GM21576 (cell line): ENCODE measurements around the gene LONP2.
"Not testable (repeated sequence)": the region's sequence is repeated elsewhere in the genome, so short reads cannot be mapped to it uniquely, and the experiment has no call there.

Experiments
- ATAC-seq: cut with Tn5 transposase; IDR thresholded peaks from one replicate; pipeline ENCODE4 v1.9.1; 2021; ENCODE audit warnings: mild to moderate bottlenecking, moderate library complexity; ENCODE audit not compliant: unreplicated experiment

Gene LONP2

DNA sequence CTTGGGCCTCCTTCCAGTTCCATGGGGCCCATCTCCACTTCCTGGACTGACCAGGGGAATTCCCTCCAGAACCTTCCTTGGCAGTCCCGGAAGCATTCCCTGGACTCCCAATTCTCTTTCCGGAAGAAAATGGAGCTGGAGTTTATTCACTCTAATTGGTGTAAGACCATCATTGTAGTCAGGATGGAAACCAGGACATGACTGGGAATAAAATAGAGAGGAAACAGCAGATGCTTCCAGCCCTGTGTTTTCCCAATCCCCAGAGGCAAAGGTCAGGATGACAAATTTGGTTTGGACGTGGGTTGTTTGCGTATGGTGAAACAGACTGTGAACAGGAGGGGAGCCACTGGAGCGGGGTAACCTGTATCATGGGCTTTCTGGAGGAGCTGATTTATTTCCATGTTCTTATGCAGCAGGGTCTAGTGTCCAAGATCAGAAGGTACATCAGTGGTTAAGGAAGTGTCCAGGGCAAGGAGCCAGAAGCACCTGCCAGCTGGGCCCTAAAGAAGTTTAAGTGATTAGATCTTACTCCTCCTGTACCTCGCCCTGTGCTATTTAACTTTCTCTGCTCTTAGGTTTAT lies 8.5 kb upstream of the LONP2 start:
- ATAC-seq: no peak

DNA sequence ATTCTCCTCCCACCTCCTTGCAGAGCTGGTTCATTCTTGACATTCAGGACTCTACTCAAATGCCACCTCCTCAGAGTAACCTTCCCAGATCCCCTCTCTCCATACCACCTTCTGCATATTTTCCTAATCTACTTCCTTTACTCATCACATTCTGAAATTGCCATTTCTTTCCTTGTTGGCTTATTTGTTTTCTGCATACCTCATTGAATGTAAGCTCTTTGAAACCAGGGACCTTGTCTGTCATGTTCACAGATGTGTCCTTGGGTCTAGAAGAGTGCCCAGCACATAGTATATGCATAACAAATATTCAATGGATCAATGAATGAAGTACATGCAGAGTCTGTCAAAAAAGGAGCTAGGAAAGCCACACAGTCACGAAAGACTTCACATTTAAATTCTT lies 7.8 kb upstream of the LONP2 start:
- no peak for ATAC-seq

DNA sequence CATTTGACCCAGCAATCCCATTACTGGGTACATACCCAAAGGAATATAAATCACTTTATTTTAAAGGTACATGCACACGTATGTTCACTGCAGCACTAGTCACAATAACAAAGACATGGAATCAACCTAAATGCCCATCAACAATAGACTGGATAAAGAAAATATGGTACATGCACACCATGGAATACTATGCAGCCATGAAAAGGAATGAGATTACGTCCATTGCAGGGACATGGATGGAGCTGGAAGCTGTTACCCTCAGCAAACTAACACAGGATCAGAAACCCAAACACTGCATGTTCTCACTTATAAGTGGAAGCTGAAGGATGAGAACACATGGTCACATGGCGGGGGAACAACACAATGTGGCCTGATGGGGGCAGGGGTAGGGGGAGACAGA lies 4.0 kb upstream of the LONP2 start:
- ATAC-seq: not testable (repeated sequence)

DNA sequence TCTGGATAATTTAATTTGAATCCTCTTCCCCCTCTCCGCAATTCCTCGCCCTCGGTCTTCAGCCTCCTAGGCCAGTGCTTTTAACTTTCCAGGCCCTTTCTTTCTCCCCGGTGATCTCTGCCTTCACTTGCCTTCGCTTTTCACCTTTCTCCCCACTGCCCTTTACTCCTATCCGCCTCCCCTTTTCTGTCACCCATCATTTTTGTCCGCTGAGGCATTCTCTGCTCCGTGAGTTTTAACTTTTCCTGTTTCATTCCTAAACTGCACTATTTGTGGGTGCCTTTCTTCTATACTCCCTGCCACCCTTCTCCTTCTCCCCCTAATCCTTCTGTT lies 729 bp downstream of the LONP2 start:
- no peak for ATAC-seq

DNA sequence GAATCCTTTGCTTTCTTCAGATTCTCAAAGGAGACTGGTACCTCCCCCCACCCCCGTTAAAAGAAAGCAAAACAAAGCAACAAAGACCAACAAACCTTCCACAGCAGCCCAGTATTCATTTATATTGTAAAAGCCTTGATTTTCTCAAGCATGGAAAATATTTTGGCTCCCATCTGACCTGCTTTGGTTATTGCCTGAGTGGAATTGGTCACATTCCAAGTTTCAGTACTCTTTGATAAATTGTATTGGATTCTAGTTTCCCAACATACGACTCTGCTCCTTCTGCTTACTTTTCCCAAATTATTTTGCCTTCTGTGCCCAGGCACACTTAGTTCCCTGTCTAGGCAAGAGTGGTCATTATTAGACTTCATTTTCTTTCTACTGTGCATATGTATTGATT lies 2.0 kb downstream of the LONP2 start:
- no peak for ATAC-seq

DNA sequence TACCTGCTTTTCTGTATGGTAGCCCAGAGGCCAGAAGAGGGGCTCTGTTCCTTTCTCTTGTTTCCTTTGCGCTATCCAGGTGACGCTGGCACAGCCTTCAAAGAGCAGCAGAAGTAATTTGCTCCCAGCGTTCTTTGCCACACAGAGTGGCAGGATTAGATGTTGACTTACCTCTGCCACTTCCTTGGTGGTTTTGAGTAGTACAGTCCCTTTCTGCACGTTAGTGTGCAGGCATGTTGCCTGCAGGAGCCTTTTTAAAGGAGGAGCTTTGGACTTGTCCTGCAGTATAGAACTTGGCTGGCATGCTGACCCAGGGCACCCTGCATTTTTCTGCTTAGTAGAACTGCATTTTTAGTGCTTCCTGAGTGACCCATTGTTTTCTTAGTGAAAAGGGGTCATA lies 3.2 kb downstream of the LONP2 start, which contains the start of gene ABCC11:
TSS of gene ABCC11 (minus strand) at position 229 of the 400 bp plus-strand sequence. CDS start 15,618 bp downstream, outside the sequence.
- ATAC-seq: no peak

DNA sequence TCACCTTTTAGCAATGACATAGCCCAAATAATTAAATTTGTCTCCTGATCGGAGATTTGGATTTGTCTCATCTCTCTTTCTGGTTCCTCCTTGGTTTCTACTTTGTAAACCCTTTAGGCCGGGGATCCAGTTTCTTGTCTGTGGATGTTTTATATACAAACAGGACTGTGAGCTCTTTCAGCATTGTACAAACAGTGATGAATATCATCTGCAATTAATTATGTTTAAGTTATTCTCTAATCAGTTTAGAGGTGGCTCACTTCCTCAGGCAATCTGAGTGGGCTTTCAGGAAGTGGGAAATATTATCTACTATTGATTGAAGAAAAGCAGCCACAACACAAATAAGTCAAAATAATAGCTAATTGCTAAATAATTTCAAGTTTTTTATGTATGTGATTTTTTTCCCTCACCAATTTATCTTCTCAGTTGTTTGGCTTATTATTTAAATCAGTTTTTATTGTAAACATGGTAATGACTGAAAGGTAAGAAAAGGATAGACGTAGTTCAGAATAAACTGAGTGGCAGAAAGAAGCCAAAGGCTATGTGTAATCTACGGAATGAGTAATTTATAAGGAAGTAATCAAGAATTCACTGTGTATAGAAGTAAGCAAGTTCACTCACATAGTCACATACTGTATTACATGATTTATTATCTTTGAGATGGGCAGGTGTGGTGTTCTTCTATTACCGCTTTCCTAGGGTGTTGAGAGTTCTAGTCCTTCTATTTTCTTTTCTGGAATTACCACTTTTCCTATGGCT lies 6.6 kb downstream of the LONP2 start:
- ATAC-seq: no peak

DNA sequence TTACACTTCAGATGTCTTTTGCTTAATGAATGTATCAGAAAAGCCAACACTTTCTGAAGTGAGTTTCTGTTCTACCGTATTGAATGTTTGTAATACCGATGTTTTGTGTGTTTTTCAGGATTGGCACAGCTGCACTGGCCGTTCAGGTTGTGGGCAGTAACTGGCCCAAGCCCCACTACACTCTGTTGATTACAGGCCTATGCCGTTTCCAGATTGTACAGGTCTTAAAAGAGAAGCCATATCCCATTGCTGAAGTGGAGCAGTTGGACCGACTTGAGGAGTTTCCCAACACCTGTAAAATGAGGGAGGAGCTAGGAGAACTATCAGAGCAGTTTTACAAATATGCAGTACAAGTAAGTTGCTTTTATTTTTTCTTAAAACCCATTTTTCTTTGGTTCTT lies 7.9 kb downstream of the LONP2 start:
- ATAC-seq: no peak

GRCh38 chr16:48256579-48257177 lies 12.6 kb downstream of the LONP2 start:
- no peak for ATAC-seq

DNA sequence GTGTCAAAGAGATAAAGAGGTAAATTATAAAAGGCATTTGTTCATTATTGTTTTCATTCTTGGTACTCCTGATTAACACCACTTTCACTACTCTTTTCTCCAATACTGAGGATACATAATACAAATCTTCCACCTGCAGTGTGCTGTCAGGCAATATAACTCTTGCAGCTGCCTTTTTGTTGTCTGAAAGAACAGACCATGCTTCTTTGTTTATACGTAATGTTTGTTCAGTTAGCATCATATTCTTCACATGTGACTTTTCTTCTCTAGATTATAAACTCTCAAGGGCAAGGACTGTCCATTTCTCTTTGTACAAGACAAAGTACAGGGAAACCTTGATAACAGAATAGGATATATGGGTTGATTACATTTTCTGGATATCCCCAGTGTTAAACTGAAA lies 17.5 kb downstream of the LONP2 start:
- no peak for ATAC-seq

DNA sequence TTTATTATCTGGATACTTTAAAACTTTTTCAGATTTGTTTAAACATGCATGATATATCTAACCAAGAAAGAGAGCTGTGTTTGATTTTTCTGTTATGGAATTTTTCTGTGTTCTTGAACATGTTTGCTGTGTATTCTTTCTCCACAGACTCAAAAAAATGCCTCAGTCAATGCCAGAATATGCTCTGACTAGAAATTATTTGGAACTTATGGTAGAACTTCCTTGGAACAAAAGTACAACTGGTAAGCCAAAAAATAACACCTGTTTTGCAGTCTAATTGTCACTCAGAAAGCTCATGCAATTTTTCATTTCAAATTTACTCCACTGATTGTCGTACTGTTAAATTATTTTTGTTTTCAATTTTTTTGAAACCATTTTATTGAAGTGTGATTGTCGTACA lies 18.5 kb downstream of the LONP2 start:
- ATAC-seq: no peak

- ATAC-seq: no peak
Measured at GRCh38 chr16:48269011-48269410, 24.9 kb downstream of the LONP2 start.

DNA sequence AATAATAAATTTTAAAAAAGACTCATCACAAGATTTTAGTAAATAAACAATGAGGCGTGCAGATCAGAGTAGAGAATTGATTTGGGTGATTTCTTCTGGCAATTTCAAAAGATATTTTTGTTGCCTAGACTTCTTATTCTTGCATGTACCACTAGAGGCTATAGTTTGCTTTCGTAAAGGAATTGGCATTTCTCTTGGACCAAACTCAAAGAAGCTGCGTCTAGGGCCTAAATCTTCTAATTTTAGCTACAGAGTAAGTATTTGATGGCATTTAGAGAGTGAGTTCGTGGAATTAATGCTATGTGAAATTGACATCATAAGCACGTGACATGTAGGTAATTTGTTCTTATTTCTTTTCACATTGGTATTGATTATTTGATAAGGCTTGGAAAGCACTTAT lies 27.6 kb downstream of the LONP2 start:
- no peak for ATAC-seq

DNA sequence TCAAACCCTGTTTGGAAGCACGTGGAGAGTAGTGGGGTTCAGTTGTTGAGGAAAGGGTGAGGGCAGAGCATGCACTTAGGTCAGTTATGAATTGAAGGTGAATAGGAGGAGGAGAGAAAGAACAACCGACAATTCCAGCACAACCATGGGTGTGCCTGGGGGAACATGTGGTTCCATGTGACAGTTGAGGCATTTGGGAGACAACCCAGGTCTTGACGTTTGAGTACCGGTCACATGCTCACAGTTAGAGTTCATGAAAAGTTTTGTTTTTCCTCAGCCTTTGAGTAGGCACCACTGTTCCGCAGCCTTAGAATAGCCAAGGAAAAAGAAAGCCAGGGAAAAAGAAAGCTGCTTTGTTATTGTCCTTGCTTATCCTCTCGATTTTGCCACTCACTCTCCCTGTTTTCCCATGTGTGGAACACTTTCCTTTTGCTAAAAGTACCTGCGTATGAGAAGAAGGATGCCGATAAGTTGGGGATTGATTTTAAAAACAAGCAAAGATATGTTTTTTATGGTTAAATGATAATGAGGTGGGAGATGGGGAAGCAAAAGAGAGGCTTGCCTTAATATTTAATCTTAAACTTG lies 28.8 kb downstream of the LONP2 start:
- ATAC-seq: no peak

GRCh38 chr16:48274476-48274875 lies 30.4 kb downstream of the LONP2 start:
- no peak for ATAC-seq

- ATAC-seq: no peak
Measured at GRCh38 chr16:48276102-48276501, 32.0 kb downstream of the LONP2 start.

GRCh38 chr16:48277158-48277557 lies 33.1 kb downstream of the LONP2 start:
- no peak for ATAC-seq

- ATAC-seq: no peak
Measured at GRCh38 chr16:48279199-48279598, 35.1 kb downstream of the LONP2 start.

DNA sequence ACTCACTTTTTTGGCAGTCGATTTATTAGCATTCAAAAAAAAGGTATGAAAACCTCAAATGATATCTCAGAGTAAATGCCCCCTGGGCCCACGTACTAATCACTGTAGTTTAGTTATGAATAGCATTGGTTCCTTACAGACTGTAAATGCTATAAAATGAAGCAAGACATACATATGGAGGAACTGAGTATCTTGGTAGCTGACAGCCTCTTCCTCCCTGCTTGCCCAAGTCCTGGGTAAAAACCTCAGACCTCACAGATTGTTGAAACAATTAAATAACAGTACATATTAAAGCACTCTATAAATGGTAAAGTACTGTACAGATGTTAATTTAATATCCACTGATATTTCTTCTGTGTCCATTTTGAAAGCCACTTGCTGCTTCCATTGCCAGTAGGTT lies 36.4 kb downstream of the LONP2 start:
- no peak for ATAC-seq

DNA sequence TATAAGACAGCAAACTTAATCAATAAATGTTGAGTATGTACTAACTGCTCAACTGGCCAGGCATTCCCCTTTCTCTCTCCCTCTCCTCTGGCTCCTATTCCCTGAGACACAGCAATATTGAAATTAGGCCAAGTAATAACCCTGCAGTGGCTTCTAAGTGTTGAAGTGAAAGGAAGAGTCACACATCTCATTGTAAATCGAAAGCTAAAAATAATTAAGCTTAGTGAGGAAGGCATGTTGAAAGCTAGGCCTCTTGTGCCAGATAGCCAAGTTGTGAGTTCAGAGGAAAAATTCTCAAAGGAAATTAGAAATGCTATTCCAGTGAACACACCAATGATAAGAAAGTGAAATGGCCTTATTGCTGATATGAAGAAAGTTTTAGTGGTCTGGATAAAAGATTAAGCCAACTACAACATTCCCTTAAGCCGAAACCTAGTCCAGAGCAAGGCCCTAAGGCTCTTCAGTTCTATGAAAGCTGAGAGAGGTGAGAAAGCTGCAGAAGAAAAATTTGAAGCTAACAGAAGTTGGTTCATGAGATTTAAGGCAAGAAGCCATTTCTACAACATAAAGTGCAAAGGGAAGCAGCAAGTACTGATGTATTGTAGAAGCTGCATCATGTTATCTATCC lies 38.6 kb downstream of the LONP2 start:
- ATAC-seq: no peak

- ATAC-seq: no peak
Measured at GRCh38 chr16:48284772-48285409, 40.8 kb downstream of the LONP2 start.
